Stimulated activated CD8-positive, alpha-beta memory T cell treated with anti-CD3 and anti-CD28 coated beads, Interleukin-7, amount 100 ng/mL, for 24 hours (primary cell): ENCODE results near the gene C19orf53.
"Not testable (repeated sequence)": the region's sequence is repeated elsewhere in the genome, so short reads cannot be mapped to it uniquely, and the experiment has no call there.

Experiments
- DNase-seq: peaks from one replicate; pipeline ENCODE4 v3.0.0-alpha.2; 2020; ENCODE audit warnings: low read depth

C19orf53 gene

GRCh38 chr19:13774217-13775191, at the start of gene C19orf53:
C19orf53 (plus strand) TSS chr19:13774456; CDS start chr19:13774478, 22 bp downstream.
- DNase-seq: peak; percentile 78

DNA sequence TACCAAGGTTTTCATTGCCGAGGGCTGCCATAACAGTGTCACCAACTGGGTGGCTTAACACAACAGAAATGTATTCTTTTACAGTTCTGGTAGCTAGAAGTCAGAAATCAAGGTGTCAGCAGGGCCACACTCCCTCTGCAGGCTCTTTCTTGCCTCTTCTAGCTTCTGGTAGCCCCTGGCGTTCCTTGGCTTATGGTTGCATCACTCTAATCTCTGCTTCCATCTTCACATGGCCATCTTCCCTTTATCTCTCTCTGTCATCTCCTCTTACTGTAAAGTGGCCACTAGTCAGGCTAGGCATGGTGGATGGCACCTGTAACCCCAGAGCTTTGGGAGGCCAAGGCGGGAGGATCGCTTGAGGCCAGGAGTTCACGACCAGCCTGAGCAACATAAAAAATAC, 47.9 kb upstream of the C19orf53 start:
- DNase-seq: no peak

- no peak for DNase-seq
Measured at GRCh38 chr19:13727798-13728197, 46.5 kb upstream of the C19orf53 start.

GRCh38 chr19:13729859-13730258, 44.4 kb upstream of the C19orf53 start:
- DNase-seq: no peak

DNA sequence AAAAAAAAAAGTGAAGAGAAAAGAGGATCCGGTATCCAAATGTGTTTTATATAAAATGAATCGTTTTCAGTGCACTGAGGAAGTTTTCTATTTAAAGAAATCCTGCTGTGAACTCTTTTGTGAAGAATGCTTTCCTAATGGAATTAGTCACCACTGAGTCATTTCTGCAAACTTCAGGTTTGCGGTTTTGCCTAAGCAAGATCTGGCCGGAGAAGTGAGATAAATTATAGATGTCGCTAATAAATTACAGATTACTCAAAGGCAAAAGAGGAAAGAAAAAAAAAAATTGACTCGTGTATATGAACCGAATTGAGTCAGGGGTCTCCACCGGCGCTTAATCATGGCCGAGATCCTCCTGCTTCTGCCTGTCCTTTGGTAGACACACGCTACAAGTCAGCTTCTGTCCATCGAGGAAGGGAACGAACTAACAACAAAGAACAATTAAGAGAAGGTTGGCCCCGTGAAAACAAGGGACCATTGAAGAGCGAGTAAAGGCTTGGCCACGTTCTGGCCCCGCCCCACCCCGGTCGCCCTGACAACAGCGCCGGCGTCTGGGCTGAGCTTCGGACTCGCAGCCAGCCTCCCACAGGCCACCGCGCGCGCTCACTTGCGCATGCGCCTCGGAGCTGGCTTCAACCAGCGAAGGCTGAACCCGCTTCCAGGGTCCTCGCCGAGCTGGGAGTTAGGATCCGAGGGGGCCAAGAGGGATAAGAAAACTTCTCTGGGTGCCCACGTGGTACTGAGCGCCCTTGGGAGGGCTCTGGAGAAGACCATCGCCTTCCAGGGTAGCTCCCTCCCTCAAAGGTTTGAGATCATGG, 42.9 kb upstream of the C19orf53 start:
- peak; percentile 85 for DNase-seq

- no peak for DNase-seq
Measured at GRCh38 chr19:13732337-13732736, 41.9 kb upstream of the C19orf53 start.

- no peak for DNase-seq
Measured at GRCh38 chr19:13734751-13735150, 39.5 kb upstream of the C19orf53 start.

GRCh38 chr19:13738073-13738472, 36.2 kb upstream of the C19orf53 start:
- no peak for DNase-seq

DNA sequence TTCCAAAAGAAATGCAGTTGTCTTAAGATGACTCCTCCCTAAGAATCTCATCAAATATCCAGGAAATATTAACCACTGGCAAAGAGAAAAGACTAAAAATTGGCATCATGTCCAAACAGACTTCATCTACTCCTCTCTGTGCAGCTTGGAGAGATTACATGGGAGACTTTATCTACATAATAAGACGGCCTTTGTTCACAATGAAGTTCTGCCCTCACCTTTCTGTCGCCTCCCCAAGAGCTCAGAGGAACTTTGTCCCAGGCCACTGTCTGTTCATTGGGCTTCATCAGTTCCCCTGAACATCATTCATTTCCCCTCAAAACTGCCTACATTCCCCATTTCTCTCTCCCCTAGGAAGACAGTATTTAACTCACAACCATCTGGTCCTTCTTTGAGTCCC, 32.4 kb upstream of the C19orf53 start:
- no peak for DNase-seq

DNA sequence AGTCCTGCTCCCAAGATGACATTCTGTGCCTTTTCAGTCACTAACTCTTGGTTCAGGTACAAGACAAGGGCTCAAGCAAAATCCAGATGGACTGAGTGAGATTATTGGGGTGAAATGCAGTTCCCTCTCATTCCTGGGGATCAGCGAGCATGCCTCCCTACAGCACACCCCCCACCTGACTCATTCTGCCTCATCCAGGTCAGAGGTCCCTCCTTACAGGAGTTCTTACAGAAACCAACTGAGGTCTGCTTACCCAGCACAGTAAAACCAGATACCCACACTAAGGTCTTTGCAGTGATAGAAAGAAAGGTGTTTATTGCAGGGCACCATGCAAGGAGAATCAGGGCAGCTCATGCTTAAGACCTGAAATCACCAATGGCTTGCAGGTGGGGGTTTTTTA, 31.5 kb upstream of the C19orf53 start:
- no peak for DNase-seq

DNA sequence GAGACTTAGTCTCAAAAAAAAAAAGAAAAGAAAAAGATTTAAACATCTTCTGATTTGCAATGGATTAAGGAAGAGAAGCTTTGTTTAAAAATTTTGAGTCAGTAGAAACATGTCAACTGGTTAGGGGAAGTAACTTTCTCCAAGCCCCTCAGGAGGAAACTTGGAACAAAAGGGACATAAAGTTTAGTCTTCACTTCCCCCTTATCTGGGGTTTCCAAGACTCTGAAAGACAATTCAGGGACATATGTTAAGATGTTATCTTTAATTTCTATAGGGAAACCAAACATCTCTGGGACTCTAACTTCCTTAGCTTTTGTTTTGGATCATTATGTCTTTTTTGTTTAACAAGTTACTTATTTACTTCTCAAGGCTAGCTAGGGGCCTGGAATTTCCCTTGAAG, 30.1 kb upstream of the C19orf53 start:
- DNase-seq: no peak

GRCh38 chr19:13747098-13747453, 27.2 kb upstream of the C19orf53 start:
- no peak for DNase-seq

DNA sequence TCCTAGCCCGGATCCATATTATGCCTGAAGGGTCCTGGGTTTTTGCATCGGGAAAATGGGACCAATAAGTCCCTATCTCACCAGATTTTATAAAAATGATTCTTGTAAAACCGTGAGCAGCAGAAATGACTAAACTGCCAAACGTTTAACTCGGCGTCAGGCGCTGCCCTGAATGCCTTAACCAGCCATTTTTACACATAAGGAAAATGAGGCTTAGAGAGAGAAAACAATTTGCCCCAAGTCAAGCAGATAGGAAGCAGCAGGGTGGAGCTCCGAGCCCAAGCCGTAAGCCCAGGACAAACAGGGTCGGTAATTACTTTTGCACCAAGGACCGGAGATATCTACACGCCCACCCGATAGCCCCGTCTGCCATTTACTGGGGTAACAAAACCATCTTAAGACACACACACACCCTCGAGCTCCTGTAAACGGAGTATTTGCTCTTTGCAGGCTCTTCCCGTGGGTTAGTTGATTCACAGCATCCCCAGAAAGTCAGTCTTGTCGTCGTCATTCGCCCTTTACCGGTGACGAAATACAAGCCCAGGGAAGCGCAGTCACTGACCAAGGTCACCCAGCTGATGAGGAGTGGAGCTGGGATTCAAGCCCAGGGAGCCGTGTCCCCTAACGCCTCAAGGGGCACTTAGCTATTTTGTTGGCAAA, 26.0 kb upstream of the C19orf53 start:
- no peak for DNase-seq

DNA sequence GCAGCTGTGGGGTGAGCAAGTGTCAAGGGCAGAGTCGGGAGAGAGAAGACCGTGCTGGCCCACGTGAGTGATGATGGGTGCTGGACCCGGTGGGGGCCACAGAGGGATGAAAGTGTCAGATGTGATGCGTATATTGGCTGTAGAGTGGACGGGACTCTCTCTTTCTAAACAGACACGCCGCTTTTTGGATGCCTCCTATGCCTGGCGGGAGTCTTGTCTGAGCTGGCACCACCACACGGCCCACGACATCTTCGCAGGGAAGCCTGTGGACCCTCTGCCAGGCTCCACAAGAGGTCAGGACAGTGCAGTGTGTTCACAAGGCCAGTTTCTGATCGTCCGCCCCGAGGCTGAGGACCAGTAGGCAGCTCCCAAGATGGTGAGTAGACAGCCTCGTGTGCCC, 22.8 kb upstream of the C19orf53 start:
- no peak for DNase-seq

- DNase-seq: not testable (repeated sequence)
Measured at GRCh38 chr19:13753622-13754021, 20.6 kb upstream of the C19orf53 start.

- no peak for DNase-seq
Measured at GRCh38 chr19:13756210-13756609, 18.0 kb upstream of the C19orf53 start.

- DNase-seq: no peak
Measured at GRCh38 chr19:13757805-13758772, 16.2 kb upstream of the C19orf53 start.

DNA sequence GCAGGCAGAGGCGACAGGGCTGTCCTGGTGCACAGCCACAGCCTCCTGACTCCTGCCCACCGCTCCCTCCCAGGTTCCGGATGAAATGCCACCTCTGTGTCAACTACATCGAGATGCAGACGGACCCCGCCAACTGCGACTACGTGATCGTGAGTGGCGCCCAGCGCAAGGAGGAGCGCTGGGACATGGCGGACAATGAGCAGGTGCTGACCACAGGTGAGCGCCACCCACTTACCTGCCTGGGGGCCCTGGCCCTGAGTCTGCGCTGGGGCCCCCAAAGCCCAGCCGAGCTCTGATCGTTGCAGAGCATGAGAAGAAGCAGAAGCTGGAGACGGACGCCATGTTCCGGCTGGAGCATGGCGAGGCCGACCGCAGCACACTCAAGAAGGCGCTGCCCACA, 15.5 kb upstream of the C19orf53 start:
- DNase-seq: no peak

- no peak for DNase-seq
Measured at GRCh38 chr19:13761423-13761822, 12.8 kb upstream of the C19orf53 start.

- DNase-seq: no peak
Measured at GRCh38 chr19:13762635-13763235, 11.5 kb upstream of the C19orf53 start.

- DNase-seq: no peak
Measured at GRCh38 chr19:13763265-13763664, 11.0 kb upstream of the C19orf53 start.
